IMR-90 (cell line): ENCODE results near the gene SAMD11. TPM values are rescaled to one million over a fixed set of nuclear protein-coding genes. Genes with fewer than 3 reads are reported as not detected.

Source experiments
- ATAC-seq: fragments of 200-7000 bp; cut with Tn5 transposase; 2 replicates; pipeline ENCODE4 v1.9.1; 2020; ENCODE audit warnings: low read depth, mild to moderate bottlenecking, moderate library complexity
- BruUV-seq: library from RNA; stranded (reverse); fragments of 400-500 nt; replicated peaks from 2 replicates; lab custom pipeline; 2021; lab: Mats Ljungman, UMichigan
- CTCF ChIA-PET: fragments of 300-600 bp; formaldehyde crosslinking; extraction: SDS; loops from one replicate; lab custom pipeline; 2021; ENCODE audit warnings: antibody characterized with exemption; lab: Yijun Ruan, JAX
- POLR2A ChIA-PET: fragments of 300-600 bp; sonication (Branson Sonifier 250); formaldehyde crosslinking; loops from one replicate; lab custom pipeline; 2022; ENCODE audit warnings: antibody characterized with exemption; ENCODE audit not compliant: unreplicated experiment; lab: Charles Lee
- DNase-seq: peaks from one replicate; pipeline ENCODE4 v3.0.0; 2013
- H2AFZ ChIP-seq: replicated peaks from 2 replicates; pipeline ENCODE3; 2013; ENCODE audit warnings: low read length, mild to moderate bottlenecking; ENCODE audit not compliant: poor library complexity
- H2AK5ac ChIP-seq: 2 replicates; pipeline ENCODE4 v1.6.1; 2013; ENCODE audit warnings: low read depth, low read length, inconsistent platforms
- H2AK9ac ChIP-seq: replicated peaks from 2 replicates; pipeline ENCODE3; 2013; ENCODE audit warnings: mild to moderate bottlenecking, low read depth, low read length, moderate library complexity; ENCODE audit not compliant: poor library complexity
- H2BK120ac ChIP-seq: 2 replicates; pipeline ENCODE4 v1.6.1; 2013; ENCODE audit warnings: low read depth, low read length, inconsistent platforms
- H2BK15ac ChIP-seq: 3 replicates; pipeline ENCODE4 v1.6.1; 2013; ENCODE audit warnings: low read depth, low read length, inconsistent platforms
- H2BK20ac ChIP-seq: 2 replicates; pipeline ENCODE4 v1.6.1; 2013; ENCODE audit warnings: low read depth, mild to moderate bottlenecking, inconsistent platforms, low read length, moderate library complexity
- H2BK5ac ChIP-seq: 2 replicates; pipeline ENCODE4 v1.6.1; 2013; ENCODE audit warnings: mild to moderate bottlenecking, low read depth, low read length, inconsistent platforms; ENCODE audit not compliant: poor library complexity, severe bottlenecking
- H3K14ac ChIP-seq: replicated peaks from 2 replicates; pipeline ENCODE4 v1.6.1; 2013; ENCODE audit warnings: low read depth, low read length, inconsistent platforms
- H3K18ac ChIP-seq: 2 replicates; pipeline ENCODE4 v1.6.1; 2013; ENCODE audit warnings: low read depth, low read length, control low read depth
- H3K23ac ChIP-seq: 2 replicates; pipeline ENCODE4 v1.6.1; 2013; ENCODE audit warnings: low read depth, low read length, inconsistent platforms
- H3K27ac ChIP-seq: 2 replicates; pipeline ENCODE4 v1.5.1; 2013; ENCODE audit warnings: mild to moderate bottlenecking, control low read depth, low read length; ENCODE audit not compliant: insufficient read depth
- H3K27me3 ChIP-seq: 2 replicates; pipeline ENCODE4 v1.6.1; 2013; ENCODE audit warnings: low read length; ENCODE audit not compliant: control insufficient read depth, insufficient read depth
- H3K36me3 ChIP-seq: 2 replicates; pipeline ENCODE4 v1.6.1; 2013; ENCODE audit warnings: low read length, mixed read lengths; ENCODE audit not compliant: control insufficient read depth, insufficient read depth
- H3K4ac ChIP-seq: 2 replicates; pipeline ENCODE4 v1.6.1; 2013; ENCODE audit warnings: low read depth, low read length, inconsistent platforms
- H3K4me1 ChIP-seq: 2 replicates; pipeline ENCODE4 v1.6.1; 2013; ENCODE audit warnings: low read length, mixed read lengths; ENCODE audit not compliant: control insufficient read depth, insufficient read depth
- H3K4me2 ChIP-seq: 2 replicates; pipeline ENCODE4 v1.6.1; 2013; ENCODE audit warnings: low read depth, mild to moderate bottlenecking, control low read depth, low read length, moderate library complexity
- H3K4me3 ChIP-seq: 2 replicates; pipeline ENCODE4 v1.5.1; 2013; ENCODE audit warnings: low read depth, mild to moderate bottlenecking, control low read depth, low read length, moderate library complexity; ENCODE audit not compliant: insufficient read depth
- H3K56ac ChIP-seq: 2 replicates; pipeline ENCODE4 v1.6.1; 2013; ENCODE audit warnings: low read length, inconsistent platforms; ENCODE audit not compliant: insufficient read depth; ENCODE audit errors: extremely low read depth
- H3K79me1 ChIP-seq, 2 experiments: 2 replicates each; pipeline ENCODE4 v1.6.1; 2013; ENCODE audit warnings: low read length in 2 of 2, inconsistent platforms in 1 of 2, low read depth in 1 of 2
- H3K9ac ChIP-seq: 2 replicates; pipeline ENCODE4 v1.6.1; 2013; ENCODE audit warnings: low read depth, low read length, control low read depth
- H3K9me1 ChIP-seq: 2 replicates; pipeline ENCODE4 v1.6.1; 2013; ENCODE audit warnings: low read length, inconsistent platforms; ENCODE audit not compliant: insufficient read depth
- H3K9me3 ChIP-seq: 2 replicates; pipeline ENCODE4 v1.6.1; 2013; ENCODE audit warnings: low read length; ENCODE audit not compliant: control insufficient read depth, insufficient read depth
- H4K20me1 ChIP-seq: 2 replicates; pipeline ENCODE4 v1.6.1; 2013; ENCODE audit warnings: low read length, inconsistent platforms; ENCODE audit not compliant: insufficient read depth
- H4K5ac ChIP-seq: 2 replicates; pipeline ENCODE4 v1.6.1; 2013; ENCODE audit warnings: mild to moderate bottlenecking, low read depth, low read length, control low read depth
- H4K8ac ChIP-seq, 2 experiments: 2 replicates each; pipeline ENCODE4 v1.6.1; 2013; ENCODE audit warnings: low read depth in 2 of 2, low read length in 2 of 2, control low read depth in 1 of 2, inconsistent platforms in 1 of 2
- H4K91ac ChIP-seq: 2 replicates; pipeline ENCODE4 v1.6.1; 2013; ENCODE audit warnings: low read depth, low read length, inconsistent platforms; ENCODE audit not compliant: insufficient read depth
- ELK1 ChIP-seq: fragments of 150-350 bp; IDR thresholded peaks from 2 replicates; pipeline ENCODE4 v1.6.1; 2016; ENCODE audit warnings: low read depth, mild to moderate bottlenecking, low read length, moderate library complexity, borderline replicate concordance
- WGBS, 2 experiments: methylation state at CpG; one replicate each; pipeline versions ENCODE4 v1.1.5 to v1.1.7; 2013; ENCODE audit warnings: missing lambda C conversion rate in 2 of 2; ENCODE audit not compliant: insufficient read length in 1 of 2; ENCODE audit errors: extremely low coverage in 2 of 2; 5-methylcytosine and 5-hydroxymethylcytosine counted together
- dilution Hi-C: fragments of 300-500 bp; cut with HindIII; formaldehyde crosslinking; loops from one replicate; pipeline ENCODE4 v1.14.3; 2018; ENCODE audit warnings: low sequenced_read_pairs; ENCODE audit not compliant: unreplicated experiment
- in situ Hi-C: fragments of 300-500 bp; cut with MboI; formaldehyde crosslinking; loops from 3 replicates; pipeline ENCODE4 v1.14.3; 2019; ENCODE audit warnings: low sequenced_read_pairs, inconsistent platforms, mixed read lengths
- intact Hi-C: fragments of 100-400 bp; cut with micrococcal nuclease; formaldehyde crosslinking; loops from 2 replicates; pipeline ENCODE4 v1.10.0; 2022
- polyA plus RNA-seq, 3 experiments: library from polyadenylated mRNA; depleted of rRNA; stranded (reverse); fragments of >200 nt; gene quantifications; 2 replicates each; pipeline ENCODE4 v1.2.3, GENCODE V29; 2012; ENCODE audit warnings: low replicate concordance in 1 of 3
- total RNA-seq: library from RNA; depleted of rRNA; stranded (reverse); fragments of >200 nt; gene quantifications from 2 replicates; pipeline ENCODE4 v1.2.3, GENCODE V29; 2012
- TF ChIP-seq, protein P1 (sequence below): fragments of 150-350 bp; IDR thresholded peaks from 2 replicates; pipeline ENCODE4 v1.6.1; 2017; ENCODE audit warnings: mild to moderate bottlenecking, antibody characterized with exemption, low read length, low read depth

Gene SAMD11
- total and polyA plus RNA-seq, 2 of the 4 experiments (the other 2 are of a cell fraction), result 5.9 to 22.9 TPM

- DNase-seq, result peak; percentile 83
- Histone ChIP-seq H2BK5ac (peak overlapping the region; percentile 72), H3K14ac (no peak overlapping the region), H4K91ac (peak overlapping the region; percentile 76), H2BK15ac (no peak overlapping the region), H3K4me3 (no peak overlapping the region), H2AK5ac (peak overlapping the region; percentile 72), H3K23ac (peak overlapping the region; percentile 78; the same call in 1 of the 2 replicates), H2BK120ac (peak overlapping the region; percentile 42; the same call in 1 of the 2 replicates), H3K4me1 (peaks cover 40% of the 10 kb centered on the region), H3K27ac (peak overlapping the region; percentile 82), H3K4me2 (peak overlapping the region; percentile 35; the same call in 1 of the 2 replicates), H3K56ac (no peak overlapping the region), H3K36me3 (peaks cover 40% of the 10 kb centered on the region), H4K20me1 (peaks cover 12% of the 10 kb centered on the region), H4K5ac (peak overlapping the region; percentile 8; the same call in 1 of the 2 replicates), H4K8ac (peak overlapping the region; percentile 31 to 53; a peak in 2 of 4 replicates), H3K79me1 (peaks cover 0 to 5% of the 10 kb centered on the region in 2 experiments; a peak in 1 of 4 replicates), H3K9ac (no peak overlapping the region), H3K9me1 (no peaks in the 10 kb centered on the region), H2AFZ (peak overlapping the region; percentile 6), H3K18ac (peak overlapping the region; percentile 53; the same call in 1 of the 2 replicates), H3K27me3 (no peaks in the 10 kb centered on the region), H2BK20ac (peak overlapping the region; percentile 43; the same call in 1 of the 2 replicates), H2AK9ac (no peak overlapping the region), H3K9me3 (no peaks in the 10 kb centered on the region), H3K4ac (peak overlapping the region; percentile 64)
- 45% methylated on average over 6 of the region's 28 CpGs; no CpG with 5 or more reads in 1 of the 2 experiments for WGBS, 2 experiments
- in situ Hi-C loops, result no loop called here
- intact Hi-C loops, result no loop called here
- peak; percentile 51 for ATAC-seq
- dilution Hi-C loops, result no loop called here
- no TSS peak for BruUV-seq
- TF ChIP-seq ELK1, result no peak
- TF ChIP-seq, protein P1, sequence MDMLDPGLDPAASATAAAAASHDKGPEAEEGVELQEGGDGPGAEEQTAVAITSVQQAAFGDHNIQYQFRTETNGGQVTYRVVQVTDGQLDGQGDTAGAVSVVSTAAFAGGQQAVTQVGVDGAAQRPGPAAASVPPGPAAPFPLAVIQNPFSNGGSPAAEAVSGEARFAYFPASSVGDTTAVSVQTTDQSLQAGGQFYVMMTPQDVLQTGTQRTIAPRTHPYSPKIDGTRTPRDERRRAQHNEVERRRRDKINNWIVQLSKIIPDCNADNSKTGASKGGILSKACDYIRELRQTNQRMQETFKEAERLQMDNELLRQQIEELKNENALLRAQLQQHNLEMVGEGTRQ, result 0 out of 2 replicates have a peak, but pooled peaks have one; percentile 7
- POLR2A ChIA-PET, result no interaction called here
- CTCF ChIA-PET, result no interaction called here
These were observed 20.9 kb downstream of the SAMD11 start for GRCh38 chr1:944341-945325.
